Hematopoietic multipotent progenitor cell treated with erythropoietin and hydrocortisone succinate and interleukin-3 and kit ligand, for 15 days (in vitro differentiated cells): ENCODE results near the gene TNFRSF4.

Experiments
- DNase-seq: peaks from one replicate; pipeline ENCODE4 v3.0.0-alpha.2; 2015; ENCODE audit warnings: low spot score

Gene TNFRSF4

DNA sequence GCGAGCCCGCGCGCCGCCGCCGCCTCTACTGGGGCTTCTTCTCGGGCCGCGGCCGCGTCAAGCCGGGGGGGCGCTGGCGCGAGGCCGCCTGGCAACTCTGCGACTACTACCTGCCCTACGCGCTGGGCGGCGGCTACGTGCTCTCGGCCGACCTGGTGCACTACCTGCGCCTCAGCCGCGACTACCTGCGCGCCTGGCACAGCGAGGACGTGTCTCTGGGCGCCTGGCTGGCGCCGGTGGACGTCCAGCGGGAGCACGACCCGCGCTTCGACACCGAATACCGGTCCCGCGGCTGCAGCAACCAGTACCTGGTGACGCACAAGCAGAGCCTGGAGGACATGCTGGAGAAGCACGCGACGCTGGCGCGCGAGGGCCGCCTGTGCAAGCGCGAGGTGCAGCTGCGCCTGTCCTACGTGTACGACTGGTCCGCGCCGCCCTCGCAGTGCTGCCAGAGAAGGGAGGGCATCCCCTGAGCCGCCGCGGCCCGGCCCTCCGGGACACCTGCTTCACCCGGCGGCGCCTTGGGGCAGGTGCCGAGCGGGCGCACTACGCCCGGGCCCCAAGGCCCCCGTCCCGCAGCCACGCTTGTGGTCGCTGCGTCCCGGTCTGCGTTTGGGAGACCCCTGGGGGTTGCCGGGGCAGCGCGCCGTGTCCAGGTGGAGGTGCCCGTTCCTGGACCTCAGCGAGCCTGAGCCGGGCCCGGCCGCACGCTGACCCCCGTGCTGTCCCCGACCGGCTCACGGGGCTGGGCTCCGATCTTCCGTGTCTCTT, 19.0 kb upstream of the TNFRSF4 start:
- no peak for DNase-seq

DNA sequence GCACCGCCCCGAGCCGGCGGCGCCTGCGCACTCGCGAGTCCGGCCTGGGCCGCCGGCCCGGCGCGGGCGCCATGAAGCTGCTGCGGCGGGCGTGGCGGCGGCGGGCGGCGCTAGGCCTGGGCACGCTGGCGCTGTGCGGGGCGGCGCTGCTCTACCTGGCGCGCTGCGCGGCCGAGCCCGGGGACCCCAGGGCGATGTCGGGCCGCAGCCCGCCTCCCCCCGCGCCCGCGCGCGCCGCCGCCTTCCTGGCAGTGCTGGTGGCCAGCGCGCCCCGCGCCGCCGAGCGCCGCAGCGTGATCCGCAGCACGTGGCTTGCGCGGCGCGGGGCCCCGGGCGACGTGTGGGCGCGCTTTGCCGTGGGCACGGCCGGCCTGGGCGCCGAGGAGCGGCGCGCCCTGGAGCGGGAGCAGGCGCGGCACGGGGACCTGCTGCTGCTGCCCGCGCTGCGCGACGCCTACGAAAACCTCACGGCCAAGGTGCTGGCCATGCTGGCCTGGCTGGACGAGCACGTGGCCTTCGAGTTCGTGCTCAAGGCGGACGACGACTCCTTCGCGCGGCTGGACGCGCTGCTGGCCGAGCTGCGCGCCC, 18.3 kb upstream of the TNFRSF4 start, which contains the start of gene B3GALT6:
TSS of gene B3GALT6 (plus strand) at position 30 of the 588 bp plus-strand sequence. CDS start at position 72, 42 bp downstream.
- DNase-seq, result no peak

DNA sequence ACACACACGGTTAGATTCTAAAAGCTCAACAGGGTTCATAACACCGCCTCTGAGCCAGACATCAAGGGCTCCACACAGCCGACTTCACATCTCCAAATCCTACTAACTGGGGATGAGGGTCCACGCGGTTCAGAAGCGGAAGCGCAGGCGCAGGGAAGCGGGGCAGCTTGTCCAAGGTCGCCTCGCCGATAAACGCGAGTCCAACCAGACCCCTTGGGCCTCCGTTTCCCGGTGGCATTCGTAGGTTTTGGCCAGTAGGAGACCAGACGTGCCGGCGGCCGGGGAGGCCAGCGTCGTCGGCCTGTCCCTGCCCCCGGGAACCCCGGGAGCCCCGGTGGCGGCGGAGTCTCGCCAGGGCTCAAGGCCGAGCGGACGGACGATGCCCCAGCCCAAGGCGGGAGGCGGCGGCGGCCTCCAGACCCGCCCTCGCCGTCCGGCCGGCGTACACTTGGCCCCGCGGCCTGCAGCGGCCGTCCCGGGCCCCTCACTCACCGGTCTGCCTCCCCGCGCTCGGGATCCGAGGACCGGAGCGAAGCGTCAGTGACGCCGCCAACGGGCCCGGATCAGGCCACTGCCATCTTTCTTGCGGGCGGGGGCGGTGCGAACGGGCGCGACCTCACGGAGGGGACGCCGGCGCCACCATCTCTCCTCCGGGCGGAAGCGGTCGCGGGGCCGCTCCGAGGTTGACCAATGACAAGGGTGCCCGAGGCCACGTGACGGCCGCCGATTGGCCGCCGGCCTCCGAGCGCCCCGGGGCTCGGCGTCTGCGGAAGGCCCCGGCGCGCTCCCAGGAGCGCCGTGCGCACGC, 17.7 kb upstream of the TNFRSF4 start, which contains the start of gene SDF4:
TSS of gene SDF4 (minus strand) at position 602 of the 808 bp plus-strand sequence. CDS start 3,229 bp downstream, outside the sequence.
- peak; percentile 98 for DNase-seq

DNA sequence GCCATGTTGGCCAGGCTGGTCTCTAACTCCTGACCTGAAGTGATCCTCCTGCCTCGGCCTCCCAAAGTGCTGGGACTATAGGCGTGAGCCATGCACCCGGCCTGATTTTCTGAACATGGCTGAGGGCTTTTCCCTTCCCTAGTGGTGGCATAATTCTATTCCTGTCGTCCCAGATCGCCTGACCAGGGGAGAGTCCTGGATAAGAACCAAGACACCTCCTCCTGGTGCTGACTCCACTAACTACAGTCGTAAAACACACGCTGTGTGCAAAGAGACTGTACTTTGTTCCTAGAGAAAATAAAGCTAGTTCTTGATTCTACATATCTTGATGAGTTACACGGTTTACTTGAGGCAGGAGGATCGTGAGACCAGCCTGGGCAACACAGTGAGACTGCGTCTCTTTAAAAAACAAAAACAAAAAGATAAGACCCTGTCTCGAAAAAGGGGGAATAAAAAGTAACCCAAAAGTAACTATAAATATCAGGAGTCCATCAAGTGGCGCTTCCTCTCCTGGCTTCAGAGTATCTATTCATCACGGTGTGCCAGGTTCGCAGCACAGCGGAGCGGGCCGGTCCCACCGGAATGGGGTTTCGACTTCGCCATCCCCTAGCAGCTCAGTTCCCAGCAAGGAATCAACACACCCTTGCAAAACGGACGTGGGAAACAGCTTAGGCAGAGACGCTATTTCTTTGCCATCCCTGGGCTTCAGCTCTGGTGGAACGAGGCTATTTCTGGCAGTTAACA, 16.9 kb upstream of the TNFRSF4 start:
- peak; percentile 16 for DNase-seq

DNA sequence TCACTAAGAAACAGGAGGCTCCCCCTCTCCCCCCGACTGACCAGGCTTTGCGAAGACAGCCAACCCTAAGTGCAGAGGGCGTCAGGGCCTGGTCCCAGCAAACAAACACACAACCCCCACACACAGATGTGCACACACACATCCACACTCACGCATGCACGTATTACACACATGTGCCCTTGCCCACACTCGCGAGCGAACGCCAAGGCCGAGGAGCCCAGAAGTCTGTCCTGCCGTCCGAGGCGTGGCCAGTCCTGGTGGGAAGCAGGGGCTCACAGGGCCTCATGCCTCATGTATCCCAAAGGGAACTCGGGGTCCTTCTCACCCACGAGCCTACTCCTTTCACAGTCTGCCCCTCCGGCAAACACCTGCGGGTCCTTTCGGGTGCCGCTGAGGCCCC, 15.8 kb upstream of the TNFRSF4 start:
- DNase-seq, result no peak

DNA sequence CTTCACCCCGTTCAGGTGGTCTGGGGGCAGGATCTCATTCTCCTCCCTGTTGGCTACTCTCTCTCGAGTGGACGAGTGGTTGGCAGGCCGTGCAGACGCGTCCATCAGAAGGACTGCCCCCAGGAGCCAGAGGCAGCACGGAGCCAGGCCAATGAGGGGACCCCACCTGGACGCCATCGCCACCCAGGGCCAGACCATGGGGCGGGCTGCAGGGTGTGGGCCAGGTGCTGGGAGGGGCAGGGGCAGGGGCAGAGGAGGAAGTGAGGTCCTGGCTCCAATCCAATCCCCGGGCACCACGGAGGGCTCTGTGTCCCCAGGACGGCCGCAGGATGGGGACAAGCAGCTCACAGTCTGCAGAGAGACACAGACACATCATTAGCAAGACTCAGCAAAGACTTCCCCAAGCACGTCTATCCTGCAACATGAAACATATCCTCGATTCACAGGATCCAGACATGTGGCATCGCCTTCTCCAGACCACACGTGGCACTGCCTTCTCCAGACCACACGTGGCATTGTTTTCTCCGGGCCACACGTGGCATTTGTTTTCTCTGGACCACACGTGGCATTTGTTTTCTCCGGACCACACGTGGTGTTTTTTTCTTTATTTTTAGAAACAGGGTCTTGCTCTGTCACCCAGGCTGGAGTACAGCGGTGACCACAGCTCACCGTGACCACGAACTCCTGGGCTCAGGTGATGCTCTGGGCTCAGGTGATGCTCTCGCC, 14.8 kb upstream of the TNFRSF4 start:
- DNase-seq, result no peak

DNA sequence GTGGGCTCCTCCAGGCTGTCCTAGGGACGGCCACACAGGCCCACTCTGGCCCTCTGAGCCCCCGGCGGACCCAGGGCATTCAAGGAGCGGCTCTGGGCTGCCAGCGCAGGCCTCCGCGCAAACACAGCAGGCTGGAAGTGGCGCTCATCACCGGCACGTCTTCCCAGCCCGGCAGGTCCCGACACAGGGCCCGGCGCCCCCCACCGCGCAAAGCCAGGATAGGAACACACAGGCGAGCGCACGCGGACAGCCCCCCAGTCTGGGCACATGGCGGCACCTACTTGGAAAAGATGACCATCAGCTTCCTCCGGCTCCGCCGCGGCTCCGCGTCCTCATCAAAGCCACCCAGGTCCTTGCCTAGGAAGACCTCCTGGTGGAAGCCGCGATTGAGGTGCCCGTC, 14.2 kb upstream of the TNFRSF4 start:
- DNase-seq, result no peak

DNA sequence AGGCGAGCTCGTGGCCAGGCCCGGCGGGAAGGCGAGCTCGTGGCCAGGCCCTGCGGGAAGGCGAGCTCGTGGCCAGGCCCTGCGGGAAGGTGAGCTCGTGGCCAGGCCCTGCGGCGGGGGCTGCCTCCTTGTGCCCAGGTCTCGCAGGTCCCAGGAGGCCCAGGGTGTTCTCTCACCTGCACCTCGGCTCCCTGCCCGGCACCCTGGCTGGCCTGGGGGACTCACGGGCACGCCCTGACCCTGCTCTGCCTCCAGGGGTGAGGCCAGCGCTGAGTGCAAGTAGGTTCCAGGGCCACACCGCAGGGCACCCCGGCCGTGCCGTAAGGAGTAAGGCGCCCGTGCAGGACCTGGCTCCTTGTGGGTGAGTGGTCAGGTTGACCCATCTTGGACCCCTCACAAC, 13.4 kb upstream of the TNFRSF4 start:
- no peak for DNase-seq

DNA sequence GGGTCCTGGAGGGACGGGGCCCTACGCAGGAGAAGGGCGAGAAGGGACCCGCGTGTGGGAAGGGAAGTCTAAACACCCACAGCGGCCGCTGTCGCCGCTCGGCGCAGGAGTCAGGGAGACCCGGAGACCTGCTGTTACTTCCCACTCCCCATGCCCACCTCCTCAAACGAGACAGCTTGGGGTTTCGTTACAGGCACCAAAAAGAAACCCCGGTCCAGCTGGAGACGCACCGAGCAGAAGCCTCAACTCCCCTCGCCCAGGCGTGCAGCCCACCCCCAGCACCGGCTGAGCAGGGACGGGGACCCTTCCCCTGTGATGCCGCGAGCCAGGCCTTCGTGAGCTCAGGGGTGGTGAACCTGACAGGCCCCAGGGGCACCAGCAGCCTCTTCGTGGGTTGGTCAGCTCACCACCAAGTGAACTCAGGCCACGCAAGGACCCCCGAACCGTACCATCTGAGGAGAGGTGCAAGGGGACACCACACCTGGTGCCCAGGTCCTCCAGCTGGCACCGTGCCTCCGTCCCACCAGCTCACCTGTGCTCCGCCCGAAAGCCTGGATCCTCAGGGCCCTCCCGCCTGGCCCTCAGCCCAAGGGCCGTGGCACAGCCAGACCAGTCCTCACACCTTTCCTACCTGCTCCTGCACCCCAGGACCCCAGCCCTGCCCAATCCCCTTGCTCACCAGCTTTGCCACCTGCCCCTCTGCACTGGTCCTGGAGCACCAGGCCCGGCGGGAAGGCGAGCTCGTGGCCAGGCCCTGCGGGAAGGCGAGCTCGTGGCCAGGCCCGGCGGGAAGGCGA, 12.8 kb upstream of the TNFRSF4 start:
- no peak for DNase-seq

DNA sequence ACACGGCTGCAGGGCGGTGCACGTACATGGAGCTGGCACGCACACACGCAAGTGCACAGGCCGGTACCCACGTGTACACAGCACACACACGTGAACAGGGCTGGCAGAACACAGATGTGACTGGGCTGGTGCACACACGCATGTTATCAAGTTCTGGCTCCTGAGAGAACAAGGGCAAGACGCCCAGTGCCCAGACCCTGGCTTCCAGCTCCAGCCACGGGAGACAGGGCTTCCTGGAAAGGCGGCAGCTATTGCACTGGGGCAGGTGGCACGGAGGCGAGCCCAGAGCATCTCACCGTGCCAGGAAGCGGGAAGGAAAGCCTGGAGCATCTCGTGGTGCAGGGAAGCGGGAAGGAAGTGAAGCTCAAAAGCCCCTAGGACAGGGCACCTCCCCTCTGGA, 12.0 kb upstream of the TNFRSF4 start:
- DNase-seq, result no peak

DNA sequence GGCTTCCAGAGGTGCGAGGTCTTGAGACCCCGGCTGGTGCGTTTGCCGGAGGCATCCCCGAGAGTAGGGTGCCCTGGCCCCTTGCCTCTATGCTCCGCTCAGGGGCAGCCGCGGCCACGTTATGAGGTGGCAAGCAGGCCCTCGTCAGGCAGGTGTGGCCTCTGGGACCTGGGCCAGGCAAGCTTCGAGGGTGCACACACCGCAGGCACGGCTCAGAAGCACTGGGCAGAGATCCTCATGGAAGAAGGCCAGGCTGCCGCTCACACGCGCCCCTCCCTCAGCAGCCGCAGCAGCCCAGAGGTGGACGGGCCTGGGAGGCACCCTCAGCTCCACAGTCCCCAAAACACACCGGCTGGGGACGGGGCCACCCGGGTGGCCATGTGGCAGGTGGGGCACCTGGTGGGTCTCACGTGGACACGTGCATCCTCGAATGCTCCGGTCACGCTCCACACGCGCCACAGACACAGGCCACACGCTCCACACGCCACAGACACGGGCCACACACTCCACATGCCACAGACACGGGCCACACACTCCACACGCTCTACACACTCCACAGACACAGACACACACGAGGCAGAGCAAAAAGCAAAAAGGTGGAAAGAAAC, 11.4 kb upstream of the TNFRSF4 start:
- no peak for DNase-seq

DNA sequence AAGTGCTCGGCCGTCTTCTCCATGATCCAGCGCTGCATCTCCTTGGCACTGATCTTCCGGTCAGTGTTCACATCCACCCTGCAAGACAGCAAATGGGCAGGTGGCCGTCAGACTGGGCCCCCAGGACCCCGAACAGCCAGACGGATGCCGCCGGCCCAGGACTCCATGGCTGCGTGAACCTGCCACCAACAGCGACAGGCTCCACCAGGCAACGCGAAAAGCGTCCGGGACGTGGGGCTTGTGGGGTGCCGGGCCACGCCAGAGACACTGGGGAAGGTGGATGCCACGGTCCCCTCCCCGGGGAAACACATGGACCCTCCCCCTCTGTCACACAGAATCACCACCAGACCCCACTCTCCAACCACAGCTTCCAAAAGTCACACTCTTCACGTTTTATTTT, 9.9 kb upstream of the TNFRSF4 start:
- no peak for DNase-seq

DNA sequence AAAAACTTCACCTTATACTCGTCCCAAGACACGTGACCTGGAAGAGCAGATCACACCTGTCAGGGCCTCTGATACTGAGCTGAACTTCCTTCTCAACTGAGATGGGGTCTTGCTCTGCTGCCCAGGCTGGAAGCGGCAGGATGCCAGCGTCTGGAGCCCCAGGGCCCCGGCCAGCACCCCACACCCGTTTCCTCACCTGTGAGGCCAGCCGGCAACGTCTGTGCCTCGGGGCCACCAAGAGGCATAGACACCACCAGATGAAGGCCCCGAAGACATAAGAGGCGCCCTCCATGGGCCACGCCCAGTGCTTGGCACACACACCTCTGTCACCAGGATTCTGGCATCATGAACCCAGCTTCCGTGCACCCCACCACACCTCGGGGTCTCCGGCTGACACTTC, 9.4 kb upstream of the TNFRSF4 start:
- no peak for DNase-seq

DNA sequence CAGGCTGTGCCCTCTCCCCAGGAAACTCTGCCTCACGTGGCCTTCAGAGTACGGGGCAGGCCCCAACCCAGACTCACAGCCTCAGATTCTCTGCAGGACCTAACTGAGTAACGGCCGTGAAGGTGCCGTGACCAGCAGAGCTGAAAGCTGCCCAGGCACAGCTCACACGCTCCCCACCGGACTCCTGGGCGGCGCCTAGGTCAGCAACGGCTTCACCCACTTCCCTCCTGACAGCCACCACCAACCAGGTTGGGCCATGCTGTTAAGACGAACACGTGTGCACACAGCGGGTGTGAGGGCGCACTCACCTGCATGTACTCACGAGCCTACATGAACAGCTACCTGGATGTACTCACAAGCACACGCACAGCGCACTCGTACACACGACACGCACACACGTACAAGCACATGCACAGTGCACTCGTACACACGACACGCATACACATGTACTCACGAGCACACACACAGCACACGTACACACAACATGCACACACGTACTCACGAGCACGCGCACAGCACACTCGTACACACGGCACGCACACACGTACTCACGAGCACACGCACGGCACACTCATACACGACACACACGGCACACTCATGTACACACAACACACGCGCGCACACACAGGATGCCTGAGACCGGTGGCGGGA, 8.7 kb upstream of the TNFRSF4 start:
- no peak for DNase-seq

DNA sequence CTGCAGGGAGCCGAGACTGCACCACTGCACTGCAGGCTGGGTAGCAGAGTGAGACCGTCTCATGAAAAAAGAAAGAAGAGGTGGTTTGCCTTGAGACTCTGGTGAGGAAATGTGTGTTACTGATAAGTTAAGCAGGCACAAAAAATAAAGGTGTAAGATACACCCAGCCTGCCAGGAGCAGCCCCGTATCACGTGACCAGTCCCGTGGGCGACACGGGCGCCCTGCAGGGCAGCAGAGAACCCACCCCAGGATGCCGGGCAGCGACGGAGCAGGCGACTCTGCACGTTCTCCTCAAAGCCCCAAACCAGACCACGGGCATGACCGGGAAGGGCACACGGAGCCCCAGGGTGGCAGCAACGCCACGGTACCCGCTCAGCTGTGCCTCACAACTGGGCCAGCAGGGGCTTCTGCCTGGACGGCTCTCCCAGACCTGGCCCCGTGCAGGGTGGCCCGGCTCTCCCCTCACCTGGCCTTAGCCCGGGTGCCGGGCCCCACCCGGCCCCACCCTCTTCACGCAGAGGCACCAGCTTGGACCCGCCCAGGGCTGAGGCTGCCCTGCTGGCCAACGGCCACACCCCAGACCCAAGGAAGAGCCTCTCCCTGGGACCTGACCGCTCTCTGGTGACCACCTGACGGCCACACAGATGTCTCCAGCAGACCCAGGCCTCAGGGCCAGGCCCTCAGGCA, 8.1 kb upstream of the TNFRSF4 start:
- DNase-seq, result no peak

DNA sequence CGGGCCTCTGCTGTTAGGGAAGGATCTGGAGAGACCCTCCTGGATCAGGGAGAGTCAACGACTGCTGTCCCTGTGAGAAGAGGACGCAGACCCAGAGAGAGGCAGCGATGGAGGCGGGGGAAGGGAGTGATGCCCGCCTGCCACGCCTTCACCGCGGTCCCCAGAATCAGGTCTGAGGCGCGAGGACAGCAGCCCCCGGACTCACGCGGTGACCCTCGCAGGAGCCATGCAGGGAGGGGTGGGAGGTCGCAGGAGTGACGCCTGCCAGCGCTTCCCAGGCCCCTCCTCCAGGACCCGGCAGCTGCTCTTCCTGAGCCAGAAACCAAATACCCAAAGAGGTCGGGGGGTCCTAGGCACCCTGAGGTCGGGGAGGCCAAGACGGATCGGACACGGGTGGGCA, 6.2 kb upstream of the TNFRSF4 start:
- DNase-seq, result no peak

DNA sequence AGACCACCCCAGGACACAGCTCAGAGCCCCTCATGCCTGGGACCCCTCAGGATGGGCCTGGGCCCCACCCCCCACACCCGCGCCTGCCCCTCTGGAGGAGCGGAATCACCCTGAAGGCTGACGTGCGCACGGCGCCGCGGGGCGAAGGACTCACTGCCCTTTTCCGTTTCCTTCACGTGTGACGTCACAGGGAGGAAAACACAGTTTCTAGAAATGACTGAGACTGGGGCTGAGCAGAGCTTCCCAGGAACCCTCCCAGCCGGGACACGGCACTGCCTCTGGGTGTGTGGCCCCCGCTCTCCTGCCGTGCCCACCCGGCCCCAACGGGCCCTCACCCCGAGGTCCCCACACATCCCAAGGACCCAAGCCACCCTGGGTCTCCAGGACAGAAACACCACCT, 5.4 kb upstream of the TNFRSF4 start:
- DNase-seq, result no peak

DNA sequence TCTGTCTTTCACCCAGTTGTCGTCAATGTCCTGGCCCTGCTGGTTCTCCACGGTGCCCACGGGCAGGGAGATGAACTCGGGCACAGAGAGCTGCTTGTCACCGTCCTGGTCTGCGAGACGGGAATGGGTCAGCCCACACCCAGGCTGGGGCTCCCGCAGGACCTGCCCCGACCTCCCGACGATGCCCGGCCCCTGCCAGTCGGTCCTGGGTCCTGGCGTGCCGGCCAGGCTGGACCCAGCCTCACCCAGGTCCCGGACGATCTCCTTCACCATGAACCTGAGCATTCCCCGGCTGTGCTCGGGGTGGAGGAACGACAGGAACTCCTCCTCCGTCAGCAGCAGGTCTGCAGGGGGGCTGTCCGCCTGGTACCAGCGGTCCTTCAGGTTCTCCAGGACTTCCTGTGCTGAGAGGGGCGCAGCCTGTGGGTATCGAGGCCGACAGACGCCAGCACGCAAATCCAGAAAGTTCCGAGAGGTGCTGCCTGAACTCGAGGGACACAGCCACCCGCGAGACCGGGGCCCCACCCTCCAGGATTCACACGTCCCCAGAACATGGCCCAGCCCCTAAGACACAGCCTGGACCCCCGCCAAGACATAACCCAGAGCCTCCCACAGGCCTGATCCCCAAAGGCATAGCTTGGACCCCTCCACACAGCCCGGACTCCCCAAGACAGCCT, 4.7 kb upstream of the TNFRSF4 start:
- no peak for DNase-seq
